PFSK-1 (cell line): ENCODE measurements around the gene UROS.

Source experiments
- POLR2AphosphoS5 ChIP-seq: IDR thresholded peaks from 2 replicates; pipeline ENCODE4 v1.6.1; 2012; ENCODE audit warnings: low read depth, mild to moderate bottlenecking, control low read depth, low read length, moderate library complexity
- TAF1 ChIP-seq: IDR thresholded peaks from 2 replicates; pipeline ENCODE4 v1.6.1; 2012; ENCODE audit warnings: low read length, control low read depth, borderline replicate concordance; ENCODE audit not compliant: insufficient read depth

GRCh38 chr10:125782054-125782453 lies 41.0 kb downstream of the UROS start:
- TF ChIP-seq POLR2AphosphoS5 (no peak), TAF1 (no peak)
